NCI-H1694 treated with DMSO at 0.1 percent for 48 hours (cell line): ENCODE results near the gene ATP6V1B1.
"Not testable (repeated sequence)": the region's sequence is repeated elsewhere in the genome, so short reads cannot be mapped to it uniquely, and the experiment has no call there.

ENCODE experiments used
- DNase-seq: peaks from one replicate; lab custom pipeline; 2025; lab: John Stamatoyannopoulos, UW

The ATP6V1B1 gene

DNA sequence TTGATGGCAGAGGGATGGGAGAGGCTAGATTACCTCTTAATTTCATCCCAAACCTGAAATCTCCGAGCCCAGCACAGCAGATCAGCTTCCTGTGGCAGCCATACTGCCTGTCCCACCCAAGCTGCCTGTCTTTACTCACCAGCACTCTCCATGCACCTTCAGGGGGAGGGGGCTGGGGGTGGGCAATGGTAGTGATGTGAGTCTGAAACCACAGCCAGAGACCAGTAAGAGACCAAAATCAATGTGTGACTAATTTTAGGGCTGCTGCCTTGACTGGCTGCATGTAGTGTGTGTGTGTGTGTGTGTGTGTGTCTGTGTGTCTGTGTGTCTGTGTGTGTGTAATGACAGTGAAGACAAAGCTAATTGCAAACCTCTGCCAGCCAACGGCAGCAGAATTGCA lies 70.6 kb downstream of the ATP6V1B1 start:
- no peak for DNase-seq

DNA sequence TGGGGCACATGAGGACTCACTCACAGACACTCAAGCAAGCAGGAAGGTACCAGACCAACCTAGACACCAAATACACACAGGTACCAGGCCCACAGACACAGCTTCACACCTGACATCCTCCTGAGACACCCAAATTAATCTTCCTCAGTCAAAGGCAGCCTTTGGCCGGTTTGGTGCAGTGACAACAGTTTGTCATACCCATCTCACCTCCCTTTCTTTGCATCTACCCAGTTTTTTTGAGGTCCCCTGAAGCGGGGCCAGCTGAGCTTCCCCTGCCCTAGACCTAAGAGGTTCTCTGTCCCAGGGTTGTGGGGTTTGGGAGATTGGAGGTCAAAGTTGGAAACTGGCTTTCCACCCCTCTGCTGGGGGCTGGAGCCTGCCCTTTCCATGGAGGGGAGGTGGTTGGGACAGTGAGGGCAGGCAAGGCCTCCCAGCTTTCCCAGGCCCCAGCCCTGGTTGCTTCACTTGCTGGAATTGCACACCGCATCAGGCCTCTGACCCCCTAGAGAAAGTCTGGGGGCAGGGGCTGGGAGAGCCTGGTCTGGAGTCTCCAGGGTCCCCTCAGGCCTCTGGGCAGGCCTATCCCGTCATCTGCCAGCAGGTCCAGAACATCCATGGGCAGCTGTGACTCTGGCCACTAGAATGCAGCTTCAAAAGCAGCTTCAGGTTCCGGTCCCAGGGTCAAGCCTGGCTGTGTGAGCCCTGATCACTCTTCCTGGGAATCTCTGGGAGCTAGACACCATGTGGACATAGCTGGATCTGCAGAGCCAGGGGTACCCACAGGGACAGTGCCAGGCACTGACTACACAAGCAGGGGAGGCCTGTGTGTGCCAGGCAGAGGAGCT lies 71.5 kb downstream of the ATP6V1B1 start:
- no peak for DNase-seq

DNA sequence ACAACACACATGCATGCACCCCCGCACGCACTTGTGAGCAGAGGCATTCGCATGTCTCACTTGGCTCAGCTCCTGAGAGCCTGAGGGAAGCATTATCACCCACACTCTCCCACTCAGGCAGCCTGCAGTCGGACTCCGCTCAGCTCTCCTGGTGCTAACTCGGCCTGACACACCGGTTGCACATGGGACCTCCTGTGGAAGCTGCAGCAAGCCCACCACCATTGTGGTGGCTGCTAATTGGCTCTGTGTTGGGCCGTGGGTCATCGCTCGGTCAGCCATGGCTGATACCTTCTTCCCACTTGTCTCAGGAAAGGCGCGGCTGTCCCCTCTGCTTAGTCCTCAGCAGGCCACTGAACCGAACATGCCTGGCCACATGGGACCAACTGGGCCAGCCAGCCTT lies 72.6 kb downstream of the ATP6V1B1 start:
- no peak for DNase-seq

DNA sequence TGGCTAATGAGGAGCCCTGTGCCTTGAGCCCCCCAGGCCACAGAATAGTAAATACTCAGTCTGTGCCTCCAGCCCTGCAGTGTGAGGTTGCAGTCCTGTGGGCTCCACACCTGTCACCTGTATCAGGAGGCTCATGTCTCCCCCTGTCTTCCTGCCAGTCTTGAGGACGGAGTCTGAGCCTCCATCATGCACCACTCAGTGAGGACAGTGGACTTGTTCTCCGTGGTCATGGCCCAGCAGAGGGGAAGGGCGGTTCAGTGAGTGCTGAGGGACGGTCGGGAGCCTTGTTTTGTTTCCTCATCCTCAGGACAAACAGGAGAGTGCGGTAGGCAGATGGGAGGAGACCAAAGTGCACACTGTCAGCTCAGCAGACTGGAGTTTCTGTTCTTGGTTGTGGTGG lies 76.1 kb downstream of the ATP6V1B1 start:
- not testable (repeated sequence) for DNase-seq
